ENCODE results near the gene GAB2. TPM values are rescaled to one million over a fixed set of nuclear protein-coding genes. Genes with fewer than 3 reads are reported as not detected.
"Not testable (repeated sequence)": the region's sequence is repeated elsewhere in the genome, so short reads cannot be mapped to it uniquely, and the experiment has no call there.

The GAB2 gene
- 10 to 100 TPM in 2 of 5 donors, 1 to 10 TPM in 3; 2.2 to 19.3 (median 7.6) TPM for total RNA-seq
- 10 to 100 TPM in 1 of 3 donors, 1 to 10 TPM in 2; 3.0 to 13.1 (median 9.6) TPM for polyA plus RNA-seq
- long read RNA-seq, donor 1, result 0 reads
- long read RNA-seq, donor 2, result 0 reads
- long read RNA-seq, donor 3, result 0 reads
- long read RNA-seq, donor 4, full-length matches to known transcripts, result 1 of 1 reads
- long read RNA-seq, donor 4, partial matches to known transcripts, result 0 of 1 reads
- long read RNA-seq, donor 4, other reads (novel, unspliced or antisense), result 0 of 1 reads
- long read RNA-seq, donor 5, partial matches to known transcripts, result 5 of 5 reads
- long read RNA-seq, donor 5, other reads (novel, unspliced or antisense), result 0 of 5 reads
- long read RNA-seq, donor 6, full-length matches to known transcripts, result 5 of 10 reads
- long read RNA-seq, donor 6, partial matches to known transcripts, result 5 of 10 reads
- long read RNA-seq, donor 6, other reads (novel, unspliced or antisense), result 0 of 10 reads
- long read RNA-seq, donor 7, partial matches to known transcripts, result 7 of 7 reads
- long read RNA-seq, donor 7, other reads (novel, unspliced or antisense), result 0 of 7 reads
- long read RNA-seq, donor 8, result 0 reads
- long read RNA-seq, donor 9, result 0 reads
- long read RNA-seq, donor 10, result 0 reads

GRCh38 chr11:78417175-78417887 is at the start of gene GAB2:
Gene GAB2 (minus strand): TSS chr11:78417820. CDS start chr11:78417720, 100 bp downstream.
- Histone ChIP-seq H3K9me3 (no peaks in the 10 kb centered on the region), H3K4me3 (peak within 1 kb of the TSS; percentile 84 to 90 (median 84)), H3K27ac (peak within 1 kb of the TSS; percentile 97 to 99 (median 98)), H3K27me3 (no peaks in the 10 kb centered on the region), H3K4me1 (peaks cover 23 to 57% (median 43%) of the 10 kb centered on the region in 4 donors), H3K36me3 (no peaks in the 10 kb centered on the region)
- peak; percentile 51 to 78 for DNase-seq
- WGBS, 5 donors, result 0 to 1% (median 0%) methylated on average over 9 to 92 of the region's 93 CpGs
- TF ChIP-seq CTCF (IDR thresholded peaks at IDR 0.05) (peak in 1 of 7 experiments; percentile 6), POLR2AphosphoS5 (IDR thresholded peaks at IDR 0.05) (no peak), POLR2A (IDR thresholded peaks at IDR 0.05) (peak in 1 of 4 donors; percentile 42)
- intact Hi-C loops (cut with DNase I; ENCODE audit: low total_unique reads), result no loop called here

- no peak for DNase-seq
- Histone ChIP-seq H3K27me3 (no peaks in the 10 kb centered on the region), H3K36me3 (peaks cover 3 to 32% (median 26%) of the 10 kb centered on the region in 4 donors), H3K4me1 (no peaks in the 10 kb centered on the region), H3K27ac (no peak overlapping the region), H3K4me3 (no peak overlapping the region), H3K9me3 (no peaks in the 10 kb centered on the region)
- intact Hi-C loops (cut with DNase I; ENCODE audit: low total_unique reads), result no loop called here
- TF ChIP-seq POLR2AphosphoS5 (IDR thresholded peaks at IDR 0.05) (no peak), POLR2A (IDR thresholded peaks at IDR 0.05) (no peak), CTCF (IDR thresholded peaks at IDR 0.05) (no peak), EP300 (IDR thresholded peaks at IDR 0.05) (no peak)
- WGBS, 5 donors, result 85 to 97% (median 90%) methylated on average over 2 of the region's 2 CpGs
Observed at GRCh38 chr11:78467370-78467769, 49.8 kb upstream of the GAB2 start.

GRCh38 chr11:78465169-78465942 is 47.7 kb upstream of the GAB2 start:
- Histone ChIP-seq H3K27ac (peak overlapping the region; percentile 44 to 71 (median 49)), H3K9me3 (no peaks in the 10 kb centered on the region), H3K27me3 (no peaks in the 10 kb centered on the region), H3K4me3 (no peak overlapping the region), H3K36me3 (peaks cover 3 to 43% (median 37%) of the 10 kb centered on the region in 4 donors), H3K4me1 (no peaks in the 10 kb centered on the region)
- WGBS, 5 donors, result 81 to 90% (median 89%) methylated on average over 7 to 19 of the region's 19 CpGs
- DNase-seq, result peak in 1 of 2 donors; percentile 16
- TF ChIP-seq EP300 (IDR thresholded peaks at IDR 0.05) (no peak), POLR2A (IDR thresholded peaks at IDR 0.05) (no peak), POLR2AphosphoS5 (IDR thresholded peaks at IDR 0.05) (no peak), CTCF (IDR thresholded peaks at IDR 0.05) (no peak)
- intact Hi-C loops (cut with DNase I; ENCODE audit: low total_unique reads), result no loop called here

- peaks cover 3 to 49% (median 41%) of the 10 kb centered on the region in 4 donors for H3K36me3 ChIP-seq
- WGBS, 5 donors, result 90 to 100% (median 93%) methylated on average over 4 to 14 of the region's 14 CpGs
- H3K4me1 ChIP-seq; DNase-seq; H3K27me3 ChIP-seq; intact Hi-C loops (cut with DNase I; ENCODE audit: low total_unique reads); H3K4me3 ChIP-seq; H3K9me3 ChIP-seq: not testable (repeated sequence)
- peak overlapping the region; percentile 44 to 71 (median 49) for H3K27ac ChIP-seq
Observed at GRCh38 chr11:78464787-78465168, 47.2 kb upstream of the GAB2 start.

Measured in stomach (tissue), 19 donors.